AG08396 (cell line): Measurements from ENCODE around the gene ST6GALNAC6.
A peak's percentile ranks its signal among the peaks of the same experiment; 100 is the strongest.
"Not testable (repeated sequence)": the region's sequence is repeated elsewhere in the genome, so short reads cannot be mapped to it uniquely, and the experiment has no call there.

Experiments
- DNase-seq: peaks from one replicate; pipeline ENCODE4 v3.0.0; 2012; ENCODE audit warnings: low spot score, mixed read lengths

ST6GALNAC6 gene

DNA sequence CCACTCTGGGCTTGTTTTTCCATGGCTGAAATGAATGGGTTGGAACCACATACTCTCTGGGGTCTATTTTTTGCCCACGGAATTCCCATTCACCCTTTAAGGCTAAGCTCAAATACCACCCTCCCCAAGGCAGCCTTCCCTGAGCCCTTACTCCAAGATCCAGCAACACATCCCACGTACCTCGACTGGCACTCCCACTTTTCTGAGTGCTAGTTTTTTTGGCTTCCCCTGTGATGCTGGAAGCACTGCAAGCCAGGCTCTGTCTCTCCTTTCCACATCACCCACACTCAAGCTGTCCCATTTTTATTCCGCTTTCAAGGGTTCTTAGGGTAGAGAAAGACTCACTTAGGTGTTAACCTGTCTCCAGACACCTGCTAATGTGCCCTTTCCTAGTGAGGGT, 6.0 kb downstream of the ST6GALNAC6 start:
- DNase-seq: no peak

DNA sequence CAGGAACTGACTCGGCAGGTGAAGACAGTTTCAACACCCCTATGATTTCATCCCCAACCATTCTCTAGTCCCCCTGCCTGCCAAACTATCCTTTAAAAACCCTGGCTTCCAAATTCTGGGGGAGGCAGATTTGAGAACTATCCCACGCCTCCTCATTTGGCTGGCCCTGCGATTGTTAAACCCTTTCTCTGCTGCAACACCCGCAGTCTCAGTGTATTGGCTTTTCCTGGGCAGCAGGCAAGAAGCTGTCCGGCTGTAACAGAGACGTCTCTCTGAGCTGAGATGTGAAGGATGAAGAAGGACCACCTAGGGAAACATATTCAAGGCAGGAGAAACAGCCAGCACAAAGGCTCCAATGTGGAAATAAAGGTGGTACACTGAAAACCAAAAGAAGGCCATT, 6.6 kb downstream of the ST6GALNAC6 start:
- no peak for DNase-seq

DNA sequence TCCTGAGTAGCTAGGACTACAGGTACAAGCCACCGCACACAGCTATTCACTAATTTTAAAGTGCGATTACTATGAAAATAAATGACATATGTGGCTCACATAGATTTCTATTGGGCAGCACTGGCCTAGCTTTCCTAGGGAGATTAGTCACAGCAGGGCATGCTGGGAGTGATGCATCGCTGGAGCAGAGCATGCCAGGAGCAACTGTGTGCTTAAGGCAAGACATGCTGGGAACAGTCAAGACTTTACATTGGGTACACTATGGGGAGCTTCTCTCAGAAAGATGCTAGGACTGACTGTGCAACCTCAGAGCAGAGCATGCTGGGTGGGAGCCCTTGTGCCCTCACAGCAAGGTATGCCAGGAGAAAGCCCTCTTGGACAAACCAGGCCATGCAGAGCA, 9.3 kb downstream of the ST6GALNAC6 start:
- DNase-seq: no peak

DNA sequence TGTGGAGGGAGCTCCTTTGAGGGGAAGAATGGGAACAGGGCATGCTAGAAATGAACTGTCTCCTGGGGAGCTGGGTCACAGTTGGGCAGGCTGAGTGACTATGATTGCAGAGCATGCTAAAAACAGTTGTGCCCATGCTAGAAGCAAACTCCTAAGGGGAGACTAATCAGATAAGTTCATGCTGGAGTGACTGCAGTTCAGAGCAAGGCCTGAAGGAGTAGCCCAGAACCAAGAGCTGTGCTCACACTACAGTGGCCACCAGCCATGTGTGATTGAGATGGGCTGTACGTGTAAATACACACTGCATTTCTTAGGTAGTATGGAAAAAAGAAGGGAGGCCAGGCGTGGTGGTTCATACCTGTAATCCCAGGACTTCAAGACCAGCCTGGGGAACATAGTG, 11.6 kb downstream of the ST6GALNAC6 start:
- DNase-seq: no peak

DNA sequence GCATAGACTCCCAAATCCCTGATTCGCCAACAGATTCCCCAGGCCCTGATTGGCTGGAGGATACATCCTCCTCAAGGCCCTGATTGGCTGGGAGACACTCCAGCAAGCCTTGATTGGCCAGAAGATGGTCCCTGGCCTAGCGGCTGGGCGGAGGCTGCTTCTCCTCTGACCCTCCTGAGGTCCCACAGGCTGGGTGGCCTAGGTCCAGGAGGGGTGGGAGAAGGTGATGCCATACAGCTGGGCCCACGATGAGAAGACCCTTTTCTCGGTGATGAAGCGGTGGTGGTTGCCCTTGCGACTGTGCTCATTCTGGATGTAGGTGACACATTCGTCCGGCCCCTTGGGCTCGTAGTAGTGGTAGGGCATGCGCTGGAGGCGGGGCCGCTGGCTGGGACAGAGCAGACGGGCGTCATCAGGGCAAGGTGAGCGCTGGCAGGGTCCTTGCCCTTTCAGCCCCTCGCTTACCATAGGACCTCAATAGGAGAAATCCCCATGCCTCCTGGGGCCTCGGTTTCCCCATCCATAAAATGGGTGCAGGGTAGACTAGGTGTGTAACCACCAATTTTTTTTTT, 12.9 kb downstream of the ST6GALNAC6 start:
- no peak for DNase-seq

DNA sequence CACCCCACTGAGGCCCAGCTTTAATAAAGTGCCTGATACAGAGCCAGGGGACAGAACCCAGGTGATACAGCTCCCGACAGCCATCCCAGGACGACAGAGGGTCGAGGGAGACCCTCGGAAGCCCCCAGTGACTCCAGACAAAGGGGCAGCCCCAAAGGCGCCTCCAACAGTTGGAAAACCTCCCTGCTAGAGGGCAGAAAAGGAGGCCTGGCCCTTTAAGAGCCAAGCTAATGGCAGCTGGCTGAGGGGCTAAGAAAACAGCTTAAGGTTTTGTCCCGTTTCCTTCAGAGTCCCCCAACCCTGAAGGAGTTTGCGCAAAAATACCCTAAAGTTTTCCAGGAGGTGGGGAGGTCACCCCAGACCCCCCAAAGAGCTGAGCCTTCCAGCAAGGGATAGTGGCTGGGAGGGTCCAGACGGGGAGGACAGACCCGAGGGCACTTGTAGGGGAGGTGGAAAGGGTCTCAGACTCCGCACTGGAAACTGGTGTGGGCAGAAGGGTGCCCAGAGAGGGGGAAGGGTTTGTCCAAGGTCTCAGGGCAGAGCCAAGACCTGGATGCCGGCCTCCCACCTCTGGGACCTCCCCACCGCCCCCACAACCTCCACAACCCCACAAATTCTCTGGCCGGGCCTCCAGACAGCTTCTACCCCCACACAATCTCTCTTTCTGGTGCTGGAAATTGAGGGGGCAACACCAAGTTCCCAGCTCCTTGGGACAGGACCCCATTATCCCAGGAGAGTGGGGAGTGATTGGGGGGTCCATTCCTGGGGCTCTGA, 13.7 kb downstream of the ST6GALNAC6 start:
- no peak for DNase-seq

DNA sequence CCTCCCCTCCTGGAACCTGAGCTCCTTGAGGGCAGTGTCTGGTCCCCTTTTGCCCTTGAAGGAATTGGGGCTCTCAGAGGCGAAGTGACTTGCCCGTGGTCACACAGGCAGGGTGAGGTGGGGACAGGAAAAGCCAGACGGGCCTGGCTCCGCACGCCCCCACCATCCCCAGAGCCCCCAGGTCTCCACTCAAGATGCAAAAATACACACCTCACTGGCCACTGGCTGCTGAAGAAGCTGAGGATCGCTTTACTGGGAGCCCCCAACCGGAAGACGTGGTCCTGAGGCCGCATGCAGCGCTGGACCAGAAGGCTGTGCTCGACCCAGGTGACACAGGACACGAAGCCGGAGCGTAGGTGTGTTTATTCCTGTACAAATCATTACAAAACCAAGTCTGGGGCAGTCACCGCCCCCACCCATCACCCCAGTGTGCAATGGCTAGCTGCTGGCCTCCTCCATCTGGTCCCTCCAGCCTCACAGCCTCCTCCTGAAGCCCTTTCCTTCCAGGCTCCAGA, 14.4 kb downstream of the ST6GALNAC6 start:
- DNase-seq: no peak

DNA sequence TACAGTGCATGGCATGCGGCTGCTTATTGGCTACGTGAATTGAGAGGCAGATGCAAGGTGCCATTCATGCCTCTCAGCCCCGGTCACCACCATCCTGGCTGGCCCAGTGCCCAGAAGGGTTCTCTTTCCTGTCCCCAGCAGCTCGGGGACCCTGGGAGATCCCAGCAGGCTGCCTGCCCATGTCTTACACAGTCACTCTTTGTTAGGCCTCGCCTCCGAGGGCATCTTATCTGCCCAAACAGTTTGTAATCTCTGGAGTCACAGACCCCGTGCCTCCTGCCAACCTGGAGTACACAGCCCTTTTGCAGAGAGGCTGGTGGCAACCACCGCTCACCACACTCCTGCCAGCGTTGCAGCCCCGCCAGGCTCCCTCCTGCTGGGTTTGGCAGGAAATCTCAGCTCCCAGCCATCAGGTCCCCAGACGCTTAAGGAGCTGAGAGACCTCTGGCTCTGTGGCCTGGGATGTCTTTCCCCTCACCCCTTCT, 14.9 kb downstream of the ST6GALNAC6 start:
- no peak for DNase-seq

DNA sequence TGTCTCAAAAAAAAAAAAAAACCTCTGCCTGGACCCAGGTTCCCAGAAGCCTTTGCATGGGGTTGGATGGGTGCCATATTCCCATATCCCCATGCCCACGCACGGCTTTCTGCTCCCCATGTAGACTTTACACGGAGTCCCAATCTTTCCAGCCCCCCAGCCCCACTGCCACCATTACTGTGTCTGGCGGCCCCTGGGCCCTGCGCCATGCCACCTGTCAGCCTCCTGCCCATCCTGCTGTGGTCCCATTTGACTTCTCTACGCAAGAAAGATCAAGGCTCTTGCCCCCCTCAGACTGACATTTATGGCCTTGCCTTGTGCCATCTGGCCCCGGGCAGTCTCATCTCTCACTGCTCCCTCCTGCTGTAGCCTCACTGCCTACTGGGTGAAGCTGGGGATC, 15.4 kb downstream of the ST6GALNAC6 start:
- no peak for DNase-seq

DNA sequence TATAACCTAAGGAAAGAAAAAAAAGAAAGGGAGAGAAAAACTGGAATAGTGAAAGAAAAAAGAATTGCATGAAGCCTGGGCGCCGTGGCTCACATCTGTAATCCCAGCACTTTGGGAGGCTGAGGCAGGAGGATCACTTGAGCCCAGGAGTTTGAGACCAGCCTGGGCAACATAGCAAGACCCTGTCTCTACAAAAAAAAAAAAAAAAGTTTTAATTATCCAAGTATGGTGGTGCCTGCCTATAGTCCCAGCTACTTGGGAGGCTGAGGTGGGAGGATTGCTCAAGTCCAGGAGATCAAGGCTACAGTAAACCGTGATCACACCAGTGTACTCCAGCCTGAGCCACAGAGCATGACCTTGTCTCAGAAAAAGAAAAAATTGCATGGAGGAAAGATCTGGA, 17.7 kb downstream of the ST6GALNAC6 start:
- not testable (repeated sequence) for DNase-seq

DNA sequence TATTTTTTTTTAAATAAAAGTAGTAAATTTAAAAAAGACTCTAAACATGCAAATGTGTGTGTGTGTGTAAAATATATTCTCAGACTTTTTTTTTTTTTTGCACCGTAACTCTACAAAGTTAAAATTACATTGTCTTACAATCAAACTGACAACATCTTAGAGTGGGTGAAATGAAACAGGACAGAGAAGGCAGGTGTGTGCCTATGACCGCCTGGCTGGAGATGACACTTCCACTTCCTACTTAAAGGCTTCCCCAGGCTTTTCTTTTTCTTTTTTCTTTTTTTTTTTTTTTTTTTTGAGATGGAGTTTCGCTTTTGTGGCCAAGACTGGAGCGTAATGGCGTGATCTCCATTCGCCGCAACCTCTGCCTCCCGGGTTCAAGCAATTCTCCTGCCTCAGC, 19.3 kb downstream of the ST6GALNAC6 start:
- no peak for DNase-seq

DNA sequence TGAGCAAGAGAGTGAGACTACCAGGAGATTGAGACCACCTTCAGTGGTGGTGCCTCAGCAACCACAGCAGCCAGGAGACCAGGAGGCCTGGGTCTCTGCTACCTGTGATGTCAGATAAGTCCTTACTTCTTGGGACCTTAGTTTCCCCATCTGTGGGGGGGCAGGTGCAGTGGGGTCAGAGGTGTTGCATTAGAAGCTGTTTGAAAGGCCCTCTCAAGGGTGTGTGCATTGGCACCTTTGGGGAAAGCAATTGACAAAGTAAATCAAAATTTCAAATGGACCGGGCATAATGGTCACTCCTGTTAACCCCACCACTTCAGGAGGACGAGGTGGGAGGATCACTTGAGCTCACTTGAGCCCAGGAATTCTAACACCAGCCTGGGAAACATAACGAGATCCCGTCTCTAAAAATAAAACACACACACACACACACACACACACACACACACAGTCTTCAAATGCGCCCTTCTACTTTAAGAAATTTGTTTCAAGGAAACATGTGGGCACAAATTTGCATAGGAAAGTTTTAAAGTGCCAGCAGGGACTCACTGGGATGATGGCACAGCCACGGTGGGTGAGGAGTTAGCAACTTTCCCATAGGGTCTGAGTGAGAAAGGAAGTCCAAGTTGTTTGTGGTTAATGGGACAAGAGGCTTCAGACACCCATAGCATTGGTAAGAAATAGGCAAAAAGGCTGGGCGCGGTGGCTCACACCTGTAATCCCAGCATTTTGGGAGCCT, 20.6 kb downstream of the ST6GALNAC6 start:
- DNase-seq: no peak

DNA sequence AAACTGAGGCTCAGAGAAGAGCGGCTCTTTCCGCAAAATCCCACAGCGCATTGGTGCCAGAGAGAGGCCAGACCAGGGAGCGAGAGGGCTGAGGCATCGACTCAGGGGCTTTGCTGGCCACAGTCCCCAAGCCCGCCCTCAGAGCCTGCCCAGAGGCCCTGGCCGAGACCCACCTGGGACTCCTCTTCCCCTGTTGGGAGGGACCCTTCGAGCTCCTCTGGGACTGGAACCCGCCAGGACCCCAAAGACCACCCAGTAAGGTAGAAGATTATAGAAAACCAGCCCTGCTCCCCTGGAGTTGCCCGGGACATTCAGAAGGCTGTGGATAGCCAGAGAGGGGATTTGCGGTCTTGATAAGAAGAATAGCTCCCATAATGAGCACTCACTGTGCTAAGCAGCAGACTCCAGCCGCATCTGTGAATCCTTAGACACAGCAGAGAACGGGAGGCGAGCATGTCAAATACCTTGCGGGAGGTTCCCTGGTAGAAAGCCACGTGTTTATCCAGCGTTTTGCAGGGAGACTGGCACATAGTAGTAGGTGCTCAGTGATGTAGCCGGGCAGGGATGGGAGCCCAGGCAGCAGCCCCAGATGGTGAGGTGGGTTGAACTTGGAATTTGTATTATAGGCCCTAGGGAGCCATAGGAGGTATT, 21.3 kb downstream of the ST6GALNAC6 start:
- no peak for DNase-seq

DNA sequence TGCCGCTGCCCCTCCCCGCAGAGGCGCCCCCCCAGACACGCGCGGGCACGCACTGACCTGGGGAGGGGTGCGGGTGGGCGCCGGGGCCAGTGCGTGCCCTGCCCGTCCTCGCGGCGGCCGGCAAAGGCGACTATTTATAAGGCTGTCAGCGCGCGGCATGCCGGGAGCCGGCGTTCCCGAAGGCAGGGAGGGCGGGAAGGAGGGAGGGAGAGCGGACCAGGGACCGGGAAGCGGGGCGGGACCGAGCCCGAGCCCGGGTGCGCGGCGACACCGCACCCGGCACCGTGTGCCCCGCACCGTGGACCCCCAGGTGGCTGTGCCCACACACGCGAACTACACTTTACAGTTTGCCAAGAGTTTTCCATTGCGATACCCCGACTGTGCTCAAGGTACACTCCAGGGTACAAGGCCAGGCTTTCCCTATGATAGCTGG, 21.8 kb downstream of the ST6GALNAC6 start, which contains the start of gene AK1:
Gene AK1, minus strand, starts transcription at position 110 of the 433 bp plus-strand sequence. CDS start 3,058 bp downstream, outside the sequence.
- DNase-seq: peak; percentile 87

DNA sequence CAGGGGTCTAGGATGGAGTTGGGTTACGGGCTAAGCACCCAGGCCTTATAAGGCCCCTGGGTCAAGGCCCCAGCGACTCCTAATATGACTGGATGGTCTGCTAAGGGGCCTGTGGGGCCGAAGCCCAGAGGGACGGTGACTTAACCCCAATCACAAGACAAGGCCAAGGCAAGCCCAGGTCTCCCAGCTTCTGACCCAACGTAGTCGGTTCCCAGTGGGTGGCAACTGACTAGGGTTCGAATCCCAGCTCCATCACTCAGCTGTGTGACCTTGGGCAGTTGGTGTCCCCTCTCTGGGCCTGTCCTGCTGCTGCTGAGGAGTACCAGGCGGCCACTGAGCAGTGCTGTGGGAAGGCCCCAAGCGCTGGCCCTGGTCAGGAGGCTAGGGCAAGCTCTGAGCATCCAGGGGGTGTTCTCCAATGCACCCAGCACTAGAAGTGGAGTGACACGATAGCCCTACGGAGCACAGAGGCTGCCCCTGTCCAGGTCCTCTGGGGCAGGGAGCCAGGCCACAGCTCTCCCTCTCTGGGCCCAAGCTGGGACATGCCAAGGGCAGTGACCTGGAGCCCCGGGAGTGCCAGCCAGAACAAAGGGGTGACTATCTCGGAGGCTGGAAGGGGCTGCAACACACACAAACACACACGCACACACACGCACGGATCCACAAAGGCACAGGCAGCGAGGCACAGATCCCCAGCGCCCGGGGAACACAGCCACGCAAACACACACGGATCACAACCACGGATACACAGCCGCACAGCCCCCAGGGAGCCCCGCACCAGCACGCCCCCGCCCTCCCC, 22.4 kb downstream of the ST6GALNAC6 start:
- DNase-seq: peak; percentile 39

DNA sequence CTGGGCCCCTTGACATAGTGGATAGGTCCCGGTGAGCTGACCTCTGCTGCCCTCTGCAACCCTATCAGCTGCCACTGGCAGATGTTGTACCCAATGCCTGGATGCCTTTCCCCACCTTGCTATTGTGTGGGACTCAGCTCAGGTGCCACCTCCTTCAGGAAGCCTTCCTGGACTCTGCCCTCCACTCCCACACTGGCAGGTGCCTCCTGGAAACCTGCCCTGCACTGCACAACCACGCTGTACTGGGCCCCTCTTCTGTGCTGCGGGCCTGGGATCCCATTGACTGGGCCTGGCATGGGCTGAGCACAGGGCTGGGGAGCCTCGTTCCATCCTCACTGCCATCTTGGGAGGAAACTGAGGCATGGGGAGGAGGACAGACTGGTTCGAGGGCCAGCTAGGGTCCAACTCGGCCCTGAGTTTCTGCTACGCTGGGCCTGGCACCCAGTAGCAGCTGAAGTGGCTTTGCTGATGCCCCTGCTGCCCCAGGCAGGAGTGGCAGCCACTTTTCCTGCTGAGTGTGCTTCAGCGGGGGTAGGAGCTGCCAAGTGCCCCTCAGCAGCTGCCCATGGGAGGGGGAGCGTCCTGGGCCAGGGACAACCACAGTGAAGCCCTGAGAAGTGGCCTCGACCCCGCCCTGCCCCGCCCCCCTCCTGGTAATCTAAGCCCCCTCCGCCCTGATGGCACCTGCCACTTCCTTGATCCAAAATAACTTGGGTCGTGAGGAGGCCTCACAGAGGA, 23.2 kb downstream of the ST6GALNAC6 start:
- no peak for DNase-seq

DNA sequence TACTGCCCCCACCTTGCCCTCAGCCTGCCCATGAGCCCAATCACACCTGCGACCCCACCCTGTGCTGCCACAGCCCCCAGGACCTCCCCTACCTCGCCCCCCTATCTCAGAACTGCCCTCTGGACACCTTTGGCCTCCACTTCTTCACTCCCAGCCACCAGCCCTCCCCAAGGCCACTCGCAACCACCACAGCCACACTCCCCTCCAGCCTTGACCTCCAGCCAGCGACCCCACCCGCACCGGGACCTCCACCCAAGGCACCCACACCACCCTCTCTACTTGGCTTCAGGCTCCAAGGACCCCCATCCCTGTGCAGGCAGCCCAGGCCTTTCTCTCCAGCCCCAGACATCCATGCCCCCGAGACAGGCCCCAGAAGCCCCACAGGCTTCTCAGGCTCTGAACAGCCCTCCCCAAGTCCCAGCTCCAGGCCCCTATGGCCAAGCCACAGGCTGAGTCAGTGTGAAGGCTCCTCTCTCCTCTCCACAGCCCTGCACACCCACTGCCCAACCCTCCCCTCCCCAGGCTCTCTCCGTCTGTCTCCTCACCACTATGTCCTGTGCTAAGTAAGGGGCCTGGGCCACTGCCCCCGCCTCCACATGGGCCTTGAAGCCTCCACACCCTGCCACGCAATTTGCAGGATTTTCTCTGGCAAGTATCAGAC, 24.0 kb downstream of the ST6GALNAC6 start:
- DNase-seq: peak; percentile 77

DNA sequence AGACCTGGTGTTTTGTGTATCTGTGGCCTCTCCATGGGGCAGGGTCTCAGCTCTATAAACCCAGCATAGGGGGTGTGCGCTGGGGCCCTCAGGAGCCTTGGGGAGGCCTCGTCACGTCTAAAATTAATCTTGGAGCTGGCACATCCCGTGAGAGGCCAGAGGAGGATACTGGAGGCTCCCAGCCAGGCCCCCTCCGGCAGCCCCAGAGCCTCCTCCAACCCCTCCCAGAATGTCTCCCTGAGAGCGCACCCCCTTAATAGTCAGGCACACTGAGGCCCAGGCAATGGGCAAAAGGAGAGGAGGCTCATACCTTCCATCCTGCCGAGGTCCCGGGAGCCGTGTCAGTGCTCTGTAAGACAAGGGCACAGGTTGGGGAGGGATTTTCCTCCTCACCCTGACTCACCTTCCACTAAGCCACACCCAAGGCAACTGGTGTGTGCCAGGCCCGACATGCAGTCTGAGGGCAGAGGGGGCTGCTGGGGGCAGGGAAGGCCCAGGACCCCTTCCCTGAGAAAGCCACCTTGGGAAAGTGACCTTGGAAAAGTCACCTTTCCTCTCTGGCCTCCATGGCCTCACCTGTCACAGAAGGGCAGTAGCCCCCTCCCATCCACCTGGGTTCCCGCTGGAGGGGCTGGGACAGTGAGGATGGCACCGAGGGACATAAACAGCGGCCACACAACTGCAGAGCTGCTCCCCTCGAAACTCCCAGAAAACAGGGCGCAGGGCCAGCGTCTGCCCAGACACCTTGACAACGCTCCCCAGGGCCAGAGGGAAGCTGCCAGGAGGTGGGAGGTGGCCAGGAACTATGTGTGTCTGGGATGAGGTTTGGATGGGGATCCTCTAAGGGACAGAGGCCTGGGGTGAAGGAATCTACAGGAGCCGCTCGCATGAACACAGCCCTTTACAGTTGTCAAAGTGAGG, 24.8 kb downstream of the ST6GALNAC6 start:
- no peak for DNase-seq

DNA sequence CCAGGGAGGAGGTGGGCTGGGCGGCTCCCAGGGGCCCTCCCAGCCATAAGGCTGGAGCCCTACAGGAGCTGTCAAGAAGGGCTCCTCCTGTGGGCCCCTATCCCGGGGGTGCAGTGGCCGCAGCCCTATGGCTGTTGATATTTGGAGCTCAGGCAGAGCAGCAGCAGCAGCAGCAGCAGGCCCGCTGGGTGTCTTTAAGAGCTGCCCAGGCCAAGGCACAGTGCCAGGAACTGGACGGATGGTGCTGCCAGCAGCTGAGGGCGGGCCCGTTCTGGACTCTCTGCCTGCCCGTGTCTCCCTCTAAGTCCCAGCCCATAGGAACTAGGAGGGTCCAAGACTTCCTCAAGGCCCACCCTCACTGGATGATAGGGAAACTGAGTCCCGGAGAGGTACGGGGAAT, 25.5 kb downstream of the ST6GALNAC6 start:
- DNase-seq: peak; percentile 71
